HFFc6 (cell line): ENCODE data around the gene KRT72. TPM values are rescaled to one million over a fixed set of nuclear protein-coding genes. Genes with fewer than 3 reads are reported as not detected.

Experiments used
- DNase-seq: peaks from one replicate; pipeline ENCODE4 v3.0.0-alpha.2; 2018
- H3K27ac Mint-ChIP-seq: 2 replicates; pipeline ENCODE4 v1.8.0; 2020; ENCODE audit warnings: mild to moderate bottlenecking, mixed read lengths
- H3K27me3 Mint-ChIP-seq: 2 replicates; pipeline ENCODE4 v1.8.0; 2021; ENCODE audit warnings: mild to moderate bottlenecking, moderate library complexity, mixed read lengths; ENCODE audit not compliant: insufficient read depth
- H3K36me3 Mint-ChIP-seq: 2 replicates; pipeline ENCODE4 v1.8.0; 2021; ENCODE audit warnings: low read depth, mixed read lengths
- H3K4me1 Mint-ChIP-seq: 2 replicates; pipeline ENCODE4 v1.8.0; 2020; ENCODE audit warnings: low read depth, mixed read lengths
- H3K4me3 Mint-ChIP-seq: 2 replicates; pipeline ENCODE4 v1.8.0; 2020; ENCODE audit warnings: mild to moderate bottlenecking, moderate library complexity, mixed read lengths
- H3K9me3 Mint-ChIP-seq: 2 replicates; pipeline ENCODE4 v1.8.0; 2020; ENCODE audit warnings: mild to moderate bottlenecking, mixed read lengths
- CTCF ChIP-seq: fragments of 200-600 bp; sonication (generic); IDR thresholded peaks from 2 replicates; pipeline ENCODE4 v1.5.0; 2021; ENCODE audit warnings: antibody characterized with exemption, mild to moderate bottlenecking
- total RNA-seq, 6 experiments: library from RNA; stranded (reverse); fragmentation: NEBNext Ultra II Directional; extraction: Animal tissue kit (Norgen Biotek cat#: 25700); gene quantifications; 2 replicates in 1 of 6; 3 replicates in 5 of 6; pipeline ENCODE4 v1.2.3, GENCODE V29; 2021

KRT72 gene
- total RNA-seq, 6 experiments from 2014 or later: not detected

- no peaks in the 10 kb centered on the region for H3K9me3 Mint-ChIP-seq
- H3K4me1 Mint-ChIP-seq: no peaks in the 10 kb centered on the region
- no peak for DNase-seq
- peaks cover 44% of the 10 kb centered on the region for H3K27me3 Mint-ChIP-seq
- H3K27ac Mint-ChIP-seq: no peak overlapping the region
- no peak for TF ChIP-seq CTCF
- no peak overlapping the region for H3K4me3 Mint-ChIP-seq
- no peaks in the 10 kb centered on the region for H3K36me3 Mint-ChIP-seq
Observed at GRCh38 chr12:52633383-52633782, 32.1 kb upstream of the KRT72 start.

- Mint-ChIP-seq H3K27ac (no peak overlapping the region), H3K27me3 (peaks cover 44% of the 10 kb centered on the region), H3K36me3 (no peaks in the 10 kb centered on the region), H3K4me1 (no peaks in the 10 kb centered on the region), H3K4me3 (no peak overlapping the region), H3K9me3 (no peaks in the 10 kb centered on the region)
- DNase-seq: no peak
- TF ChIP-seq CTCF: no peak
Observed at GRCh38 chr12:52632656-52633055, 31.4 kb upstream of the KRT72 start.

GRCh38 chr12:52631676-52632459 lies 30.6 kb upstream of the KRT72 start:
- Mint-ChIP-seq H3K4me1 (no peaks in the 10 kb centered on the region), H3K36me3 (no peaks in the 10 kb centered on the region), H3K27ac (no peak overlapping the region), H3K27me3 (peaks cover 42% of the 10 kb centered on the region), H3K4me3 (no peak overlapping the region), H3K9me3 (no peaks in the 10 kb centered on the region)
- no peak for DNase-seq
- no peak for TF ChIP-seq CTCF

- TF ChIP-seq CTCF: no peak
- Mint-ChIP-seq H3K4me1 (no peaks in the 10 kb centered on the region), H3K9me3 (no peaks in the 10 kb centered on the region), H3K27ac (no peak overlapping the region), H3K4me3 (no peak overlapping the region), H3K36me3 (no peaks in the 10 kb centered on the region), H3K27me3 (peaks cover 41% of the 10 kb centered on the region)
- no peak for DNase-seq
Observed at GRCh38 chr12:52631264-52631663, 30.0 kb upstream of the KRT72 start.

- H3K4me3 Mint-ChIP-seq: no peak overlapping the region
- DNase-seq: no peak
- no peaks in the 10 kb centered on the region for H3K4me1 Mint-ChIP-seq
- no peak overlapping the region for H3K27ac Mint-ChIP-seq
- peaks cover 46% of the 10 kb centered on the region for H3K27me3 Mint-ChIP-seq
- no peaks in the 10 kb centered on the region for H3K9me3 Mint-ChIP-seq
- no peak for TF ChIP-seq CTCF
- no peaks in the 10 kb centered on the region for H3K36me3 Mint-ChIP-seq
Observed at GRCh38 chr12:52630599-52631200, 29.4 kb upstream of the KRT72 start.
